Stomach (tissue), 4 donors: ENCODE results near the gene SIK1.

Source experiments
- CTCF ChIP-seq, 7 experiments: fragments of 450-650 bp in 4 of 7; fragments of 200-600 bp in 3 of 7; sonication (generic) in 3 of 7; IDR thresholded peaks; one replicate each; pipeline ENCODE4 v1.5.1; 2016 to 2019; ENCODE audit warnings: antibody characterized with exemption in 7 of 7, control low read depth in 2 of 7, mild to moderate bottlenecking in 1 of 7
- EP300 ChIP-seq: sonication (generic); formaldehyde crosslinking; IDR thresholded peaks from one replicate; pipeline ENCODE4 v1.6.1; 2017; ENCODE audit warnings: antibody characterized with exemption
- POLR2A ChIP-seq, 4 donors: fragments of 450-650 bp; IDR thresholded peaks; one replicate each; pipeline ENCODE4 v1.6.1; 2016; ENCODE audit warnings: antibody characterized with exemption in 4 of 4, control low read depth in 2 of 4, mild to moderate bottlenecking in 1 of 4, moderate library complexity in 1 of 4
- POLR2AphosphoS5 ChIP-seq, 3 donors: sonication (generic); formaldehyde crosslinking; IDR thresholded peaks; one replicate each; pipeline ENCODE4 v1.6.1; 2016; ENCODE audit warnings: antibody characterized with exemption in 3 of 3

DNA sequence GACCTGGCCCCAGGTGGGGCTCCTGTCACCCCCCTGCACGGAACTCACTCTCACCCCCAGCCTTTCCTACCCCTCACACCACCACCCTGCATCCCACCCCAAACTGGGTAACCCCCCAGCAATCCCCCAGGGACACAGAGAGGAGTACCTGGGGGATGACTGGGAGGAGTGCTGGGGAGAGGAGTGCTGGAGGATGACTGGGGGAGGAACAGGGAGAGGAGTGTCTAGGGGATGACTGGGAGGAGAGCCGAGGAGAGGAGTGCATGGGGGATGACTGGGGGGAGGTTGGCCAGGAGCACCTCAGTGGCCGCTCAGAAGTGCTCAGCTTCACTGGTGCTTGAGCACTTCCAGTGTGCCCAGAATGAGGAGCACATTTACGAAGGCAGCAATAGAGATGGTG is 59.1 kb downstream of the SIK1 start:
- TF ChIP-seq EP300, result no peak
- no peak for TF ChIP-seq CTCF (IDR thresholded peaks at IDR 0.05)
- no peak for TF ChIP-seq POLR2AphosphoS5 (IDR thresholded peaks at IDR 0.05)
- no peak for TF ChIP-seq POLR2A (IDR thresholded peaks at IDR 0.05)
